Activated naive CD4-positive, alpha-beta T cell treated with anti-CD3 and anti-CD28 coated beads, Interleukin-2, amount 10 ng/mL, durations not matched to agents 7 days and 5 days (primary cell): ENCODE measurements around the gene GLTPD2.

ENCODE experiments used
- CTCF ChIA-PET: fragments of 350-600 bp; sonication (Branson Sonifier 250); formaldehyde crosslinking; loops from one replicate; lab custom pipeline; 2021; ENCODE audit warnings: antibody characterized with exemption; lab: Charles Lee
- DNase-seq: peaks from one replicate; pipeline ENCODE4 v3.0.0-alpha.2; 2020
- H3K27ac Mint-ChIP-seq: one replicate; pipeline ENCODE4 v1.8.0; 2021; ENCODE audit warnings: mild to moderate bottlenecking, moderate library complexity, mixed read lengths
- H3K27me3 Mint-ChIP-seq: one replicate; pipeline ENCODE4 v1.8.0; 2021; ENCODE audit warnings: mild to moderate bottlenecking, mixed read lengths
- H3K36me3 Mint-ChIP-seq: one replicate; pipeline ENCODE4 v1.8.0; 2021; ENCODE audit warnings: mixed read lengths
- H3K4me1 Mint-ChIP-seq: one replicate; pipeline ENCODE4 v1.8.0; 2021; ENCODE audit warnings: mixed read lengths
- H3K4me3 Mint-ChIP-seq: one replicate; pipeline ENCODE4 v1.8.0; 2021; ENCODE audit warnings: mild to moderate bottlenecking, moderate library complexity, mixed read lengths
- H3K9me3 Mint-ChIP-seq: one replicate; pipeline ENCODE4 v1.8.0; 2021; ENCODE audit warnings: mixed read lengths

The GLTPD2 gene

GRCh38 chr17:4833178-4833940 is 44.6 kb downstream of the GLTPD2 start, which contains the start of gene MINK1:
Gene MINK1 (plus strand): TSS chr17:4833340. CDS start chr17:4833584, 244 bp downstream.
- peaks cover 34% of the 10 kb centered on the region for H3K4me1 Mint-ChIP-seq
- DNase-seq, result peak; percentile 91
- peaks cover 8% of the 10 kb centered on the region for H3K27me3 Mint-ChIP-seq
- CTCF ChIA-PET, result no interaction called here
- peak within 1 kb of the TSS; percentile 87 for H3K27ac Mint-ChIP-seq
- H3K36me3 Mint-ChIP-seq, result peaks cover 14% of the 10 kb centered on the region
- peak within 1 kb of the TSS; percentile 86 for H3K4me3 Mint-ChIP-seq
- no peaks in the 10 kb centered on the region for H3K9me3 Mint-ChIP-seq

- Mint-ChIP-seq H3K36me3 (peaks cover 16% of the 10 kb centered on the region), H3K4me3 (peak overlapping the region; percentile 86), H3K9me3 (no peaks in the 10 kb centered on the region), H3K27ac (peak overlapping the region; percentile 87), H3K27me3 (peaks cover 5% of the 10 kb centered on the region), H3K4me1 (peaks cover 35% of the 10 kb centered on the region)
- CTCF ChIA-PET, result interaction anchor here (1.1 kb wide), 1 partner anchor 44 kb away, joined by 4 read pairs; no protein-coding TSS in a partner anchor
- DNase-seq, result peak; percentile 30
These were observed 45.3 kb downstream of the GLTPD2 start for GRCh38 chr17:4833941-4834680.

- peak overlapping the region; percentile 86 for H3K4me3 Mint-ChIP-seq
- H3K36me3 Mint-ChIP-seq, result peaks cover 21% of the 10 kb centered on the region
- H3K27me3 Mint-ChIP-seq, result no peaks in the 10 kb centered on the region
- CTCF ChIA-PET, result interaction anchor here (1.1 kb wide), 1 partner anchor 44 kb away, joined by 4 read pairs; no protein-coding TSS in a partner anchor
- peaks cover 40% of the 10 kb centered on the region for H3K4me1 Mint-ChIP-seq
- H3K9me3 Mint-ChIP-seq, result no peaks in the 10 kb centered on the region
- no peak for DNase-seq
- no peak overlapping the region for H3K27ac Mint-ChIP-seq
These were observed 45.9 kb downstream of the GLTPD2 start for GRCh38 chr17:4834681-4835020.

GRCh38 chr17:4836221-4836620 is 47.5 kb downstream of the GLTPD2 start:
- peak overlapping the region; percentile 50 for H3K27ac Mint-ChIP-seq
- DNase-seq, result no peak
- no peaks in the 10 kb centered on the region for H3K27me3 Mint-ChIP-seq
- H3K4me3 Mint-ChIP-seq, result no peak overlapping the region
- H3K9me3 Mint-ChIP-seq, result no peaks in the 10 kb centered on the region
- H3K36me3 Mint-ChIP-seq, result peaks cover 22% of the 10 kb centered on the region
- peaks cover 56% of the 10 kb centered on the region for H3K4me1 Mint-ChIP-seq
- CTCF ChIA-PET, result no interaction called here

GRCh38 chr17:4837471-4838308 is 48.9 kb downstream of the GLTPD2 start:
- Mint-ChIP-seq H3K27me3 (no peaks in the 10 kb centered on the region), H3K4me3 (no peak overlapping the region), H3K36me3 (peaks cover 22% of the 10 kb centered on the region), H3K4me1 (peaks cover 60% of the 10 kb centered on the region), H3K27ac (no peak overlapping the region), H3K9me3 (no peaks in the 10 kb centered on the region)
- no peak for DNase-seq
- CTCF ChIA-PET, result interaction anchor here (0.6 to 1.2 kb wide), 2 partner anchors 271 to 400 kb away, joined by 3 read pairs; no protein-coding TSS in a partner anchor

- Mint-ChIP-seq H3K4me1 (peaks cover 57% of the 10 kb centered on the region), H3K9me3 (no peaks in the 10 kb centered on the region), H3K36me3 (peaks cover 22% of the 10 kb centered on the region), H3K4me3 (no peak overlapping the region), H3K27ac (no peak overlapping the region), H3K27me3 (no peaks in the 10 kb centered on the region)
- CTCF ChIA-PET, result interaction anchor here (0.6 kb wide), 1 partner anchor 399 kb away, joined by 3 read pairs; no protein-coding TSS in a partner anchor
- no peak for DNase-seq
These were observed 49.6 kb downstream of the GLTPD2 start for GRCh38 chr17:4838309-4838785.

GRCh38 chr17:4839221-4839620 is 50.5 kb downstream of the GLTPD2 start:
- CTCF ChIA-PET, result interaction anchor here (1.4 kb wide), 1 partner anchor 42 kb away, joined by 3 read pairs; no protein-coding TSS in a partner anchor
- no peak for DNase-seq
- Mint-ChIP-seq H3K4me3 (no peak overlapping the region), H3K36me3 (peaks cover 19% of the 10 kb centered on the region), H3K9me3 (no peaks in the 10 kb centered on the region), H3K27ac (no peak overlapping the region), H3K4me1 (peaks cover 52% of the 10 kb centered on the region), H3K27me3 (no peaks in the 10 kb centered on the region)
